SJCRH30 (cell line): ENCODE results near the gene KCNK13. TPM values are rescaled to one million over a fixed set of nuclear protein-coding genes. Genes with fewer than 3 reads are reported as not detected.
"Not testable (repeated sequence)": the region's sequence is repeated elsewhere in the genome, so short reads cannot be mapped to it uniquely, and the experiment has no call there.

Source experiments
- DNase-seq, 2 experiments: peaks; one replicate each; pipeline ENCODE4 v3.0.0-alpha.2; 2015 to 2020
- H3K27ac ChIP-seq: fragments of 250-450 bp; sonication (Bioruptor Pico); 2 replicates; pipeline ENCODE4 v1.5.1; 2020; ENCODE audit warnings: mild to moderate bottlenecking, moderate library complexity
- H3K27me3 ChIP-seq: fragments of 250-450 bp; sonication (Bioruptor Pico); 2 replicates; pipeline ENCODE4 v1.5.1; 2020; ENCODE audit warnings: mild to moderate bottlenecking, moderate library complexity
- H3K36me3 ChIP-seq: fragments of 250-450 bp; sonication (Bioruptor Pico); 2 replicates; pipeline ENCODE4 v1.5.1; 2020; ENCODE audit warnings: mild to moderate bottlenecking, moderate library complexity
- H3K4me1 ChIP-seq: fragments of 250-450 bp; sonication (Bioruptor Pico); 2 replicates; pipeline ENCODE4 v1.5.1; 2020; ENCODE audit warnings: mild to moderate bottlenecking, moderate library complexity
- H3K4me3 ChIP-seq: fragments of 250-450 bp; sonication (Bioruptor Pico); 2 replicates; pipeline ENCODE4 v1.5.1; 2020; ENCODE audit warnings: mild to moderate bottlenecking, moderate library complexity
- H3K9me3 ChIP-seq: fragments of 250-450 bp; sonication (Bioruptor Pico); replicated peaks from 2 replicates; pipeline ENCODE4 v1.5.1; 2020; ENCODE audit warnings: mild to moderate bottlenecking, moderate library complexity
- total RNA-seq: library from RNA; depleted of rRNA; stranded (reverse); fragments of >200 nt; shearing (Covaris generic); gene quantifications from 2 replicates; pipeline ENCODE4 v1.2.3, GENCODE V29; 2014; rRNA removed

KCNK13 gene
- total RNA-seq, result 1.3 and 2.0 TPM in 2 replicates

DNA sequence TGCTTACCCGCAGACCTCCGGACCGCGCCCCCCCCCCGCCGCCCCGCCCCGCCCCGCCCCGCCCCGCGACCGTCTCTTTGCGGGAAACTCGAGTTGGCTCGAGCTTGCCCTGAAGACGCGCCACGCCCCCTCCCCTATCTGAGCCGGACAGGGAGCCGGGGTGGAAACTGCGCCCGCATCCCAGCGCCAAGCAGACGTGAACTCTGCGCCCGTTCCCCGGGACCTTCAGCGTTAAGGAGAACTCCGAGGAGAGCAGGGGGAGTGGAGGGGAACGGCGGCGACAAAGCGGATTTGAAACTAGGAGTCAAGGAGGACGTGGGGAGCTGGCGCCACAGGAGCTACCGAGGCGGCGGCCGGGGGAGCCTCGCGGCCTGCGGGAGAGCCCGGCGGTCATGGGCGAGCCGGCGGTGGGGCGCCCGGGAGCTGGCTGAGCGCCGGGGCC is at the start of gene KCNK13:
Gene KCNK13, plus strand, starts transcription at position 310 of the 442 bp plus-strand sequence. CDS start 212 bp downstream, outside the sequence.
- H3K4me3 ChIP-seq, result peak within 1 kb of the TSS; percentile 56
- no peaks in the 10 kb centered on the region for H3K36me3 ChIP-seq
- no peaks in the 10 kb centered on the region for H3K9me3 ChIP-seq
- DNase-seq, result peak; percentile 25 to 46
- H3K27ac ChIP-seq, result no peak within 1 kb of the TSS
- no peaks in the 10 kb centered on the region for H3K27me3 ChIP-seq
- no peaks in the 10 kb centered on the region; the same call in 1 of the 2 replicates for H3K4me1 ChIP-seq

- no peak overlapping the region for H3K27ac ChIP-seq
- peaks cover 62% of the 10 kb centered on the region for H3K36me3 ChIP-seq
These were observed 44.4 kb upstream of the KCNK13 start for GRCh38 chr14:90017371-90017770.

GRCh38 chr14:90019824-90020523 is 41.8 kb upstream of the KCNK13 start:
- Histone ChIP-seq H3K36me3 (peaks cover 52% of the 10 kb centered on the region), H3K27me3 (no peaks in the 10 kb centered on the region), H3K4me3 (no peak overlapping the region), H3K9me3 (no peaks in the 10 kb centered on the region), H3K27ac (no peak overlapping the region), H3K4me1 (no peaks in the 10 kb centered on the region)
- DNase-seq, result no peak

More at GRCh38 chr14:90017371-90017770, 44.4 kb upstream of the KCNK13 start:
- no peaks in the 10 kb centered on the region for H3K9me3 ChIP-seq
- H3K27me3 ChIP-seq, result no peaks in the 10 kb centered on the region
- no peak for DNase-seq
- H3K4me1 ChIP-seq, result no peaks in the 10 kb centered on the region
- no peak overlapping the region for H3K4me3 ChIP-seq

DNA sequence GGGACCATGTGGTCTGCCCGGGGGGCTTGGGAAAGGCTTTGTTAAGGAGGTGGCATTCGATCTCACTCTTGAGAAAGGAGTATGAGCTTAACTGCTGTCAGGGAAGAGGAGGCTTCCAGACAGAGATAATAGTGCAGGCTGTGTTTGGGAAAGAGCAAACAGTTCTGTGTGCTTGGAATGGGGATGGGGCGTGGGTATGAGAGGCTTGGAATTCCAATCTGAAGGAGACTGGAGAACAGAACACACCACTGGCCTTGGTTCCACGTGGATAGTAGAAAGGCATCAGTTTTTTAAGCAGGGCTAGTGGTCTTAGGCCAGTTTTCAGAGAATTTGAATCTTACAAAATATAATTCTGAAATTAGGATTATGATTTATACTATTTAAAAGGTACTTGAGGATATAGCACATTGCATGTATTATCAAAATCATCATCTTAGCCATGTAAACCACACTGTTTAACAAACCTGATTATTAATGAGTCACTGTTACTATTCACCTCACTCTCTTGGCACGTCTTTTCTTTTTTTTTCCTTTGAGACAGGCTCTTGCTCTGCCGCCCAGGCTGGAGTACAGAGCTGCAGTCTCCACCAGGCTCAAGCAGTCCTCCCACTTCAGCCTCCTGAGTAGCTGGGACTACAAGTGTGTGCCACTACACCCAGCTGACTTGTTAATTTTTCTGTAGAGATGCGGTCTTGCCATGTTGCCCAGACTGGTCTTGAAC is 38.5 kb upstream of the KCNK13 start:
- no peaks in the 10 kb centered on the region for H3K9me3 ChIP-seq
- no peaks in the 10 kb centered on the region for H3K27me3 ChIP-seq
- no peak for DNase-seq
- no peak overlapping the region for H3K4me3 ChIP-seq
- H3K4me1 ChIP-seq, result no peaks in the 10 kb centered on the region
- peaks cover 58% of the 10 kb centered on the region for H3K36me3 ChIP-seq
- no peak overlapping the region for H3K27ac ChIP-seq

DNA sequence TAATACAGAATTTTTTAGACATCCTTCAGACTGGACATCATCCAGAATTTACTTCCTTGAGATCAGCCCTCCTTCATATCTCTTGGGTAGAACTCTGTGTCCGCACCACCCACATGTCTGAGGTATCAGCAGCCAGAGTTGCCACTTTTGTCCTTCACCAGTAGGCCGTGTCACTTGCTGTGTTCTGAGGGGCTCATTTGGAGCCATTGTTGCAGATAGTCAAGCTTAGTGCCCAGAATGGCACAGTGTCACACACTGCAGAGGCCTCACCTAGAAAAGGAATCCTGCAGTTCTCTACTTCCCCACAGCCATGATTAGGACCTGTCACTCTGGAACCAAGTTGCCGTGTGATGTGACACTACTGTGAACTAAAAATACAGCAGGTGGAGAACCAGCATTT is 36.9 kb upstream of the KCNK13 start:
- Histone ChIP-seq H3K36me3 (peaks cover 54% of the 10 kb centered on the region), H3K4me3 (no peak overlapping the region), H3K4me1 (no peaks in the 10 kb centered on the region), H3K9me3 (no peaks in the 10 kb centered on the region), H3K27me3 (no peaks in the 10 kb centered on the region), H3K27ac (no peak overlapping the region)
- no peak for DNase-seq

DNA sequence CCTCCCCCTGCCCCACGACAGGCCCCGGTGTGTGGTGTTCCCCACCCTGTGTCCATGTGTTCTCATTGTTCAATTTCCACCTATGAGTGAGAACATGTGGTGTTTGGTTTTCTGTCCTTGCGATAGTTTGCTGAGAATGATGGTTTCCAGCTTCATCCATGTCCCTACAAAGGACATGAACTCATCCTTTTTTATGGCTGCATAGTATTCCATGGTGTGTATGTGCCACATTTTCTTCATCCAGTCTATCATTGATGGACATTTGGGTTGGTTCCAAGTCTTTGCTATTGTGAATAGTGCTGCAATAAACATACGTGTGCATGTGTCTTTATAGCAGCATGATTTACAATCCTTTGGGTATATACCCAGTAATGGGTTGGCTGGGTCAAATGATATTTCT is 35.2 kb upstream of the KCNK13 start:
- not testable (repeated sequence) for H3K4me1 ChIP-seq, H3K4me3 ChIP-seq, H3K27ac ChIP-seq, H3K27me3 ChIP-seq, H3K9me3 ChIP-seq, DNase-seq
- H3K36me3 ChIP-seq, result peaks cover 52% of the 10 kb centered on the region

DNA sequence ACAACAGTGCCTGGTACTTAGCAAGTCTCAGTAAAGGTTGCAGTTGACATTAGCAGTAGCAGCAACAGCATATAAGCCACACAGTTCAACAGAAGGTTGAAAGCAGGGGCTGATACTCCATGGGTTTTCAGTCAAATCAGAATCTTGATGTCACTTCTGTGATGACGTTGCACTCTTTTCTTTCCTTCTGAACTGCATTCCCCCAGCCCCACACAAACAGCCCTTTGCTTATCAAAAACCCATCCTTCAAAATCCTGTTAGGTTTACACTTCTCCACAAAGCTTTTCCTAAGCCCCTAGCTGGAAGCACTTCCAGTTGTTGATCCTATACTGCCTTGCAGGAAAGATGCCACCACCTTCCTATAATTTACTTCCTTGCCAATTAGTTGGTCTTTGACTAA is 34.0 kb upstream of the KCNK13 start:
- no peaks in the 10 kb centered on the region for H3K4me1 ChIP-seq
- DNase-seq, result no peak
- peaks cover 57% of the 10 kb centered on the region for H3K36me3 ChIP-seq
- H3K27me3 ChIP-seq, result no peaks in the 10 kb centered on the region
- no peaks in the 10 kb centered on the region for H3K9me3 ChIP-seq
- H3K27ac ChIP-seq, result no peak overlapping the region
- H3K4me3 ChIP-seq, result no peak overlapping the region

DNA sequence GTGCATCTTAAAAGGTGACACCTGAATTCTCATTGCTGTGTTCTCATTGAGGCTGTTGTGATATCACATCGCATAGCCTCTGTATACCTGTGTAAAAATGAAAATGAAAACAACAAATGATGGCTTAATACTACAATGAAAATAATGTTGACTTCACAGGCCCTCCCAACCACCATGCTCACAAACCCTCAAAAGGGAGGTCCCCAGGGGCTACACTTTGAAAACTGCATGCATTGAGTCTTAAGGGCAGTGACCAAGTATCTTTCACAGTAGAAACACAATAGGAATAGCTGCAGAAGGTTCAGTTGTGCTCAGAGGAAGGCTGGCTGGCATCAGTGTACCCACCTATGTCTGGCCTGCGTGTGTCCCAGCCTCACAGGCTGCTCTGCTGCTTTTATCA is 27.6 kb upstream of the KCNK13 start:
- peaks cover 68% of the 10 kb centered on the region for H3K36me3 ChIP-seq
- H3K27ac ChIP-seq, result no peak overlapping the region
- H3K4me1 ChIP-seq, result no peaks in the 10 kb centered on the region
- H3K4me3 ChIP-seq, result no peak overlapping the region
- DNase-seq, result no peak
- H3K27me3 ChIP-seq, result no peaks in the 10 kb centered on the region
- no peaks in the 10 kb centered on the region for H3K9me3 ChIP-seq

- no peak overlapping the region for H3K4me3 ChIP-seq
- no peak overlapping the region for H3K27ac ChIP-seq
- peaks cover 67% of the 10 kb centered on the region for H3K36me3 ChIP-seq
- no peaks in the 10 kb centered on the region for H3K4me1 ChIP-seq
- H3K9me3 ChIP-seq, result no peaks in the 10 kb centered on the region
- DNase-seq, result no peak
- H3K27me3 ChIP-seq, result no peaks in the 10 kb centered on the region
These were observed 26.8 kb upstream of the KCNK13 start for GRCh38 chr14:90034835-90035525.

DNA sequence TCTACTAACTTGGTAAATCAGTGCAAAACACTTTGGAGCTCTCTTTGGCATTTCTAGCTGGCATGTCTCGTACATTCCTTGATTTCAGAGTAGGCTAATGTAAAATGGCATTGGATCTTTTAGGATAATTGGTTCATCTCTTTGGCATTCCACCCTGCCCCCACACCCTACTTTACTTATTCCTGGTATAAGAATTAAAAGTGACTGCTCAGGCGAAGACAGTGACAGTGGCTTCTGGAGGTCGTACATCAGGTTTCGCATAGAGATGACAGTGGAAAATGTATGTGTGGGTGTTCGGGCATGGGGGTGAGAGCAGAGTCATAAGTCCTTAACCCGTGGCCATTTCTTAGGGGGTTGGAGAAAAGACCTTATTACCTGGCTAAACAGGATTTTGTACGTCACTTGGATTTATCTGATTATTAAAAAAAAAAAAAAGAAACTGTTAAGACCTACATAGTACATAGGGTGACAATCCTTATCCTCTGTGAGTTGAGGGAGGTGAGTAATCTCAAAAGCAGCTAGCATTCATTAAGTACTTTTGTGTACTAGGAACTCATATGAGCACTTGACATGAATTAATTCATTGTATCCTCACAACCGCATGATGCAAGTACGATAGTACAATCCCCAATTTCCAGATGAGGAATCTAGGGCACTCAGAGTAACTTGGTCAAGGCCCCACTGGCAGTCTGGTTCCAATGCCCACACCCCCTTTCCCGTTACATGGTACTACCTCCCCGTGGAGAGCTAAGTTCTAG is 22.4 kb upstream of the KCNK13 start:
- H3K27ac ChIP-seq, result no peak overlapping the region
- H3K36me3 ChIP-seq, result peaks cover 39% of the 10 kb centered on the region
- DNase-seq, result no peak
- H3K9me3 ChIP-seq, result no peaks in the 10 kb centered on the region
- no peak overlapping the region for H3K4me3 ChIP-seq
- H3K4me1 ChIP-seq, result 0 out of 2 replicates have a peak, but pooled peaks cover 2% of the 10 kb centered on the region
- no peaks in the 10 kb centered on the region for H3K27me3 ChIP-seq

GRCh38 chr14:90040411-90040810 is 21.4 kb upstream of the KCNK13 start:
- Histone ChIP-seq H3K4me3 (no peak overlapping the region), H3K27ac (no peak overlapping the region), H3K4me1 (0 out of 2 replicates have a peak, but pooled peaks cover 2% of the 10 kb centered on the region), H3K9me3 (no peaks in the 10 kb centered on the region), H3K27me3 (no peaks in the 10 kb centered on the region), H3K36me3 (peaks cover 47% of the 10 kb centered on the region)
- DNase-seq, result peak; percentile 25 to 39

DNA sequence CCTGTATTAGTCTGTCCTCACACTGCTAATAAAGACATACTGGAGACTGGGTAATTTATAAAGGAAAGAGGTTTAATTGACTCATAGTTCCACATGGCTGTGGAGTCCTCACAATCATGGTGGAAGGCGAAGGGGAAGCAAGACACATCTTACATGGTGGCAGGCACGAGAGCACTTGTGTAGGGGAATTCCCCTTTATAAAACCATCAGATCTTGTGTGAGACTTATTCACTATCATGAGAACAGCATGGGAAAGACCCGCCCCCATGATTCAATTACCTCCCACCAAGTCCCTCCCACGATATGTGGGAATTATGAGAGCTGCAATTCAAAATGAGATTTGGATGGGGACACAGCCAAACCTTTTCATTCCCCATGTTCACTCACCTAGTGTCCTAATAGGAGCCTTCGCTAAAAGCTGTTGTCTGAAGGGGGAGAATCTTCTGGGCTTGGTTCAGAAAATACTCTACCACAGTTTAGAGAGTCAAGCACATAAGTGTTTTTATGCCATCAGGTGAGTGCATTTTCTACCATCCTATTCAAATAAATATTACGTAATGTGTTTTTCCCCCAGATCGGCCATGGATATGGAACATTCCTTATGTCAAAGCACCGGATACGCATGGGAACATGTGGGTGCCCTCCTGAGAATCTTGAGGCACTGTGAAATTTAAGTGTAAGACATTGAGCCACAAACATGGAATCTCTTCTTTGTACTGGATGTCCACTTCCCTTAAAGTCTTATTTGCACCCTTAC is 19.1 kb upstream of the KCNK13 start:
- DNase-seq, result no peak
- Histone ChIP-seq H3K4me3 (no peak overlapping the region), H3K27ac (no peak overlapping the region), H3K4me1 (0 out of 2 replicates have a peak, but pooled peaks cover 2% of the 10 kb centered on the region), H3K27me3 (no peaks in the 10 kb centered on the region), H3K9me3 (no peaks in the 10 kb centered on the region), H3K36me3 (peaks cover 30% of the 10 kb centered on the region)

DNA sequence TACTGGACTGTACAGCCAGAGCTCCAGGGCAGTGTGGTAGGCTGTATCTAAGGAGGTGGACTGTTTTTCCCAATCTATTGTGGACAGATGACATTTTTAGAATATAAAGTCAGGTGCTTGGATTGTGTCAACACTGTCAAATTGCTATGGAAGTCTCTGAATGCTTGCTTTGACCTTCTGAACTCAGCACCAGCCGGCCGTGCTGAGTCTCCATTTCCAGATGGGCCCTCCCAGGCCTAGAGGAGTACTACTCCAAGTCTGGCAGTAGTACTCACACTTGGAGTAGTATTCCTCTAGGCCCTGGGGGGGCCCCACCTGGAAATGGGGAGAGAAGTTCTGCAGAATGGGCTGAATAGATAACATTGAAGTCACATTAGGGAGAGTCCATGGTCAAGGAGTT is 16.2 kb upstream of the KCNK13 start:
- Histone ChIP-seq H3K4me3 (no peak overlapping the region), H3K27me3 (no peaks in the 10 kb centered on the region), H3K27ac (no peak overlapping the region), H3K36me3 (peaks cover 18% of the 10 kb centered on the region; the same call in 1 of the 2 replicates), H3K4me1 (0 out of 2 replicates have a peak, but pooled peaks cover 2% of the 10 kb centered on the region), H3K9me3 (no peaks in the 10 kb centered on the region)
- no peak for DNase-seq

DNA sequence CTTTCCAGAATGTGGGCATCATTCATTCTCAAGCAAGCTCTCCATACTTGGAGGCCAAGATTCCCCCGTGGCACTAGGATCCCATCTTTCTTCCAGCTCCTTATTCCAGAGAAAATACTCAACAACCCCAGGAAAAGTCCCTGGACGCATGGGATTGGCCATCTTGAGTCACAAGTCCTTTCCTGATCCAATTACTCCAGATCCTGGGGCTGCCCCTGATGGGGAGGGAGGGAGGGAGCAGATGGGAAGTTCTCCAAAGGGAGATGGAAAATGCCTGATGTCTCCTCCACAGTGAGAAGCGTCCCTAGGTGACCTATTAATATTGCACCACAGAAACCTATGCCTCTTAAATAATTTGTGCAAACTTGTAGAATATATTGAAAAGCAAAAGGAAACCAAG is 12.4 kb upstream of the KCNK13 start:
- no peak overlapping the region for H3K27ac ChIP-seq
- peak in 1 of 2 experiments; percentile 14 for DNase-seq

More for the DNA sequence above, 12.4 kb upstream of the KCNK13 start:
- no peaks in the 10 kb centered on the region for H3K9me3 ChIP-seq
- H3K36me3 ChIP-seq, result peaks cover 10% of the 10 kb centered on the region; the same call in 1 of the 2 replicates
- H3K4me3 ChIP-seq, result no peak overlapping the region
- H3K27me3 ChIP-seq, result no peaks in the 10 kb centered on the region
- H3K4me1 ChIP-seq, result no peaks in the 10 kb centered on the region
